ENCODE measurements around the gene CHST2. TPM values are rescaled to one million over a fixed set of nuclear protein-coding genes. Genes with fewer than 3 reads are reported as not detected.
"Not testable (repeated sequence)": the region's sequence is repeated elsewhere in the genome, so short reads cannot be mapped to it uniquely, and the experiment has no call there.

CHST2 gene
- total and polyA plus RNA-seq, 2 donors (not counting 3 experiments of a cell fraction or from before 2014, with no cell fraction given), result 4.3 to 6.5 TPM

DNA sequence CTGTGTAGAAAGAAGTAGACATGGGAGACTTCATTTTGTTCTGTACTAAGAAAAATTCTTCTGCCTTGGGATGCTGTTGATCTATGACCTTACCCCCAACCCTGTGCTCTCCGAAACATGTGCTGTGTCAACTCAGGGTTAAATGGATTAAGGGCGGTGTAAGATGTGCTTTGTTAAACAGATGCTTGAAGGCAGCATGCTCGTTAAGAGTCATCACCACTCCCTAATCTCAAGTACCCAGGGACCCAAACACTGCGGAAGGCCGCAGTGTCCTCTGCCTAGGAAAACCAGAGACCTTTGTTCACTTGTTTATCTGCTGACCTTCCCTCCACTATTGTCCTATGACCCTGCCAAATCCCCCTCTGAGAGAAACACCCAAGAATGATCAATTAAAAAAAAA is 45.6 kb upstream of the CHST2 start:
- H4K20me1 ChIP-seq (replicated peaks; ENCODE audit: control insufficient read depth, extremely low read depth, insufficient read depth, low read length); FAIRE-seq; DNase-seq (ENCODE audit: low read depth, low spot score); H3K4me1 ChIP-seq (ENCODE audit: control insufficient read depth, extremely low read depth, insufficient read depth, low read length); H3K9ac ChIP-seq (replicated peaks; ENCODE audit: extremely low read depth, insufficient read depth, low read length); H3K4me2 ChIP-seq (ENCODE audit: insufficient read depth, low read length); H3K9me3 ChIP-seq (replicated peaks; ENCODE audit: control insufficient read depth, insufficient read depth, low read length); CTCF ChIA-PET; dilution Hi-C loops (cut with MboI; ENCODE audit: extremely low pct_ligation_motif_present, low sequenced_read_pairs); H2AFZ ChIP-seq (ENCODE audit: low read depth, low read length); H3K9me1 ChIP-seq (replicated peaks; ENCODE audit: control insufficient read depth, extremely low read depth, insufficient read depth, low read length); H3K27me3 ChIP-seq (ENCODE audit: control insufficient read depth in 2 of 2, insufficient read depth in 2 of 2, low read length in 2 of 2); H3K36me3 ChIP-seq (ENCODE audit: control insufficient read depth in 2 of 2, extremely low read depth in 1 of 2, insufficient read depth in 2 of 2, low read length in 2 of 2); POLR2A ChIA-PET; intact Hi-C loops (cut with micrococcal nuclease); H3K79me2 ChIP-seq (ENCODE audit: control insufficient read depth, insufficient read depth, low read length); BruUV-seq (replicated peaks); H3K27ac ChIP-seq (ENCODE audit: insufficient read depth, low read depth, low read length); H3K4me3 ChIP-seq (replicated peaks in 1 of 3; ENCODE audit: insufficient read depth in 1 of 3, low read depth in 1 of 3, low read length in 3 of 3): not testable (repeated sequence)

GRCh38 chr3:143078883-143079282 is 40.7 kb upstream of the CHST2 start:
- DNase-seq (ENCODE audit: low read depth, low spot score), result no peak
- Histone ChIP-seq H3K4me1 (ENCODE audit: control insufficient read depth, extremely low read depth, insufficient read depth, low read length) (no peaks in the 10 kb centered on the region), H4K20me1 (replicated peaks; ENCODE audit: control insufficient read depth, extremely low read depth, insufficient read depth, low read length) (no peaks in the 10 kb centered on the region), H2AFZ (ENCODE audit: low read depth, low read length) (no peak overlapping the region), H3K9me3 (replicated peaks; ENCODE audit: control insufficient read depth, insufficient read depth, low read length) (no peaks in the 10 kb centered on the region), H3K27me3 (ENCODE audit: control insufficient read depth in 2 of 2, insufficient read depth in 2 of 2, low read length in 2 of 2) (no peaks in the 10 kb centered on the region), H3K27ac (ENCODE audit: insufficient read depth, low read depth, low read length) (no peak overlapping the region), H3K9me1 (replicated peaks; ENCODE audit: control insufficient read depth, extremely low read depth, insufficient read depth, low read length) (no peaks in the 10 kb centered on the region), H3K36me3 (ENCODE audit: control insufficient read depth in 2 of 2, extremely low read depth in 1 of 2, insufficient read depth in 2 of 2, low read length in 2 of 2) (no peaks in the 10 kb centered on the region), H3K79me2 (ENCODE audit: control insufficient read depth, insufficient read depth, low read length) (no peaks in the 10 kb centered on the region), H3K9ac (replicated peaks; ENCODE audit: extremely low read depth, insufficient read depth, low read length) (no peak overlapping the region), H3K4me2 (ENCODE audit: insufficient read depth, low read length) (no peak overlapping the region), H3K4me3 (replicated peaks in 1 of 3; ENCODE audit: insufficient read depth in 1 of 3, low read depth in 1 of 3, low read length in 3 of 3) (no peak overlapping the region)
- TF ChIP-seq EZH2 (IDR thresholded peaks at IDR 0.05; ENCODE audit: borderline replicate concordance, low read depth, low read length, severe bottlenecking), result no peak
- TF ChIP-seq FOS (IDR thresholded peaks at IDR 0.05; ENCODE audit: borderline replicate concordance, insufficient read depth, low read length), result peak; percentile 40
- TF ChIP-seq JUN (IDR thresholded peaks at IDR 0.05; ENCODE audit: borderline replicate concordance, insufficient read depth, insufficient read length, low read depth), result no peak
- TF ChIP-seq POLR2A (IDR thresholded peaks at IDR 0.05; ENCODE audit: low read depth, low read length), result no peak
- intact Hi-C loops (cut with micrococcal nuclease), result no loop called here
- dilution Hi-C loops (cut with MboI; ENCODE audit: extremely low pct_ligation_motif_present, low sequenced_read_pairs), result no loop called here
- ChIA-PET CTCF (interaction anchor here (0.9 to 1.5 kb wide), 3 partner anchors 9 to 566 kb away, joined by 3 to 5 read pairs (median 4); no protein-coding TSS in a partner anchor), POLR2A (no interaction called here)
- BruUV-seq (replicated peaks), result no TSS peak
- no peak for FAIRE-seq

All from endothelial cell of umbilical vein (primary cell).